H9 (cell line): ENCODE results near the gene LARP4. TPM values are rescaled to one million over a fixed set of nuclear protein-coding genes. Genes with fewer than 3 reads are reported as not detected.

ENCODE experiments used
- DNase-seq: peaks from one replicate; pipeline ENCODE4 v3.0.0-alpha.2; 2017
- H2AFZ ChIP-seq: one replicate; pipeline ENCODE4 v1.6.1; 2013; ENCODE audit warnings: mild to moderate bottlenecking, low read length, control low read depth, moderate library complexity
- H2AK5ac ChIP-seq: 2 replicates; pipeline ENCODE4 v1.6.1; 2013; ENCODE audit warnings: low read length, control low read depth, mixed read lengths; ENCODE audit not compliant: insufficient read length
- H2BK120ac ChIP-seq: one replicate; pipeline ENCODE4 v1.6.1; 2013; ENCODE audit warnings: low read depth, mild to moderate bottlenecking, low read length, control low read depth, inconsistent platforms; ENCODE audit not compliant: poor library complexity, severe bottlenecking
- H2BK12ac ChIP-seq: 2 replicates; pipeline ENCODE4 v1.6.1; 2013; ENCODE audit warnings: low read length, control low read depth, mixed read lengths, low read depth; ENCODE audit not compliant: insufficient read length
- H2BK15ac ChIP-seq: 2 replicates; pipeline ENCODE4 v1.6.1; 2013; ENCODE audit warnings: low read depth, low read length, control low read depth
- H2BK20ac ChIP-seq: one replicate; pipeline ENCODE4 v1.6.1; 2013; ENCODE audit warnings: low read depth, mild to moderate bottlenecking, low read length, control low read depth, inconsistent platforms; ENCODE audit not compliant: poor library complexity, severe bottlenecking
- H2BK5ac ChIP-seq: 2 replicates; pipeline ENCODE4 v1.6.1; 2013; ENCODE audit warnings: low read length, control low read depth, mixed read lengths; ENCODE audit not compliant: insufficient read length
- H3K14ac ChIP-seq: 2 replicates; pipeline ENCODE4 v1.6.1; 2013; ENCODE audit warnings: low read length, control low read depth; ENCODE audit not compliant: insufficient read depth
- H3K18ac ChIP-seq: 2 replicates; pipeline ENCODE4 v1.6.1; 2013; ENCODE audit warnings: low read depth, mild to moderate bottlenecking, mixed read lengths, low read length, control low read depth; ENCODE audit not compliant: insufficient read length
- H3K23ac ChIP-seq: 2 replicates; pipeline ENCODE4 v1.6.1; 2013; ENCODE audit warnings: low read length, control low read depth, mixed read lengths, low read depth; ENCODE audit not compliant: insufficient read length
- H3K23me2 ChIP-seq: 2 replicates; pipeline ENCODE4 v1.6.1; 2013; ENCODE audit warnings: low read depth, mild to moderate bottlenecking, mixed read lengths, low read length, control low read depth; ENCODE audit not compliant: insufficient read length, poor library complexity, severe bottlenecking
- H3K27ac ChIP-seq: 2 replicates; pipeline ENCODE4 v1.5.1; 2013; ENCODE audit warnings: low read length, control low read depth, mixed read lengths, low read depth; ENCODE audit not compliant: insufficient read length
- H3K27me3 ChIP-seq: 2 replicates; pipeline ENCODE4 v1.6.1; 2013; ENCODE audit warnings: low read length, control low read depth, inconsistent platforms; ENCODE audit not compliant: insufficient read depth
- H3K4ac ChIP-seq: 2 replicates; pipeline ENCODE4 v1.6.1; 2013; ENCODE audit warnings: low read depth, mild to moderate bottlenecking, control low read depth, inconsistent platforms, low read length, moderate library complexity
- H3K4me1 ChIP-seq: 2 replicates; pipeline ENCODE4 v1.6.1; 2013; ENCODE audit warnings: low read length, control low read depth, inconsistent platforms; ENCODE audit not compliant: insufficient read depth
- H3K4me2 ChIP-seq: 2 replicates; pipeline ENCODE4 v1.6.1; 2013; ENCODE audit warnings: low read length, control low read depth, mixed read lengths; ENCODE audit not compliant: insufficient read length, insufficient read depth
- H3K56ac ChIP-seq: 2 replicates; pipeline ENCODE4 v1.6.1; 2013; ENCODE audit warnings: low read depth, mild to moderate bottlenecking, mixed read lengths, low read length, control low read depth; ENCODE audit not compliant: insufficient read length
- H3K79me1 ChIP-seq: 2 replicates; pipeline ENCODE4 v1.6.1; 2013; ENCODE audit warnings: low read depth, mild to moderate bottlenecking, moderate library complexity, low read length, control low read depth, inconsistent platforms; ENCODE audit not compliant: insufficient read depth, poor library complexity, severe bottlenecking
- H3K79me2 ChIP-seq: 2 replicates; pipeline ENCODE4 v1.6.1; 2013; ENCODE audit warnings: low read length, control low read depth, inconsistent platforms; ENCODE audit not compliant: insufficient read depth
- H3K9ac ChIP-seq: 2 replicates; pipeline ENCODE4 v1.6.1; 2013; ENCODE audit warnings: low read length, control low read depth, mixed read lengths; ENCODE audit not compliant: insufficient read length; ENCODE audit errors: extremely low read depth
- H3K9me3 ChIP-seq: one replicate; pipeline ENCODE4 v1.6.1; 2013; ENCODE audit warnings: low read depth, low read length, inconsistent platforms; ENCODE audit not compliant: control insufficient read depth
- H3T11ph ChIP-seq: one replicate; pipeline ENCODE4 v1.6.1; 2013; ENCODE audit warnings: mild to moderate bottlenecking, low read length, control low read depth, inconsistent platforms
- H4K20me1 ChIP-seq: one replicate; pipeline ENCODE4 v1.6.1; 2013; ENCODE audit not compliant: control insufficient read depth, insufficient read length, insufficient read depth
- H4K5ac ChIP-seq: 2 replicates; pipeline ENCODE4 v1.6.1; 2013; ENCODE audit warnings: low read depth, mild to moderate bottlenecking, mixed read lengths, low read length, control low read depth; ENCODE audit not compliant: insufficient read length
- H4K8ac ChIP-seq: replicated peaks from 2 replicates; pipeline ENCODE4 v1.6.1; 2013; ENCODE audit warnings: low read length, control low read depth, mixed read lengths, low read depth; ENCODE audit not compliant: insufficient read length
- H4K91ac ChIP-seq: 2 replicates; pipeline ENCODE4 v1.6.1; 2013; ENCODE audit warnings: low read depth, mild to moderate bottlenecking, moderate library complexity, mixed read lengths, low read length, control low read depth; ENCODE audit not compliant: insufficient read length
- H3K27ac Mint-ChIP-seq, 3 experiments: 2 replicates in 2 of 3; 3 replicates in 1 of 3; pipeline ENCODE4 v1.8.0; 2020 to 2021; ENCODE audit warnings: mixed read lengths in 3 of 3, mild to moderate bottlenecking in 1 of 3, moderate library complexity in 1 of 3
- H3K27me3 Mint-ChIP-seq: 2 replicates; pipeline ENCODE4 v1.8.0; 2021; ENCODE audit warnings: low read depth, mild to moderate bottlenecking, moderate library complexity, mixed read lengths
- H3K36me3 Mint-ChIP-seq, 3 experiments: 2 replicates in 2 of 3; 3 replicates in 1 of 3; pipeline ENCODE4 v1.8.0; 2020 to 2021; ENCODE audit warnings: low read depth in 3 of 3, mixed read lengths in 3 of 3; ENCODE audit not compliant: insufficient read depth in 1 of 3
- H3K4me1 Mint-ChIP-seq, 2 experiments: 2 replicates each; pipeline ENCODE4 v1.8.0; 2020; ENCODE audit warnings: mixed read lengths in 2 of 2
- H3K4me3 Mint-ChIP-seq, 2 experiments: 2 replicates in 1 of 2; 3 replicates in 1 of 2; pipeline ENCODE4 v1.8.0; 2020 to 2021; ENCODE audit warnings: mild to moderate bottlenecking in 2 of 2, mixed read lengths in 2 of 2, moderate library complexity in 1 of 2
- H3K9me3 Mint-ChIP-seq, 2 experiments: 2 replicates in 1 of 2; 3 replicates in 1 of 2; pipeline ENCODE4 v1.8.0; 2020; ENCODE audit warnings: mild to moderate bottlenecking in 2 of 2, mixed read lengths in 2 of 2, moderate library complexity in 1 of 2
- WGBS: extraction: QIAGEN DNeasy Blood & Tissue Kit; methylation state at CpG from one replicate; pipeline ENCODE4 v1.1.7; 2013; ENCODE audit warnings: missing lambda C conversion rate, low lambda C conversion rate, mixed read lengths; ENCODE audit not compliant: insufficient read length; ENCODE audit errors: extremely low coverage; 5-methylcytosine and 5-hydroxymethylcytosine counted together
- total RNA-seq: library from RNA; stranded (reverse); gene quantifications from 2 replicates; pipeline ENCODE4 v1.2.1, GENCODE V29; 2021
- TF ChIP-seq, protein P1 (sequence below): fragments of 200-600 bp; sonication (generic); conservative IDR thresholded peaks from 3 replicates; pipeline ENCODE4 v1.8.0; 2021; ENCODE audit warnings: antibody characterized with exemption, mild to moderate bottlenecking

LARP4 gene
- total RNA-seq, 1 experiment from 2014 or later, result 82.3 TPM

DNA sequence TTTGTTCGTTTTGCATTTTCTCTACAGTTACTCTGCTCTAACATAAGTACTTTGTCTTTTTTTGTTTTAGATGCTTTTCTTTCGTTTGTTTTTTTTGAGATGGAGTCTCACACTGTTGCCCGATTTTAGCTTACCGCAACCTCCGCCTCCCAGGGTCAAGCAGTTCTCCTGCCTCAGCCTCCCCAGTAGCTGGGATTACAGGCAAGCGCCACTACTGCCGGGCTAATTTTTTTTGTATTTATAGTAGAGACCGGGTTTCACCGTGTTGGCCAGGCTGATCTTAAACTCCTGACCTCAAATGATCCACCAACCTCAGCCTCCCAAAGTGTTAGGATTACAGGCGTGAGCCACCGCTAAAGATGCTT lies 106.8 kb downstream of the LARP4 start:
- H2BK5ac ChIP-seq, result no peak overlapping the region

More for the DNA sequence above, 106.8 kb downstream of the LARP4 start:
- peak overlapping the region in 1 of 2 experiments; percentile 6; a peak in 1 of 5 replicates for H3K4me3 Mint-ChIP-seq
- Histone ChIP-seq H4K5ac (no peak overlapping the region), H2BK12ac (no peak overlapping the region), H3K4me1 (no peaks in the 10 kb centered on the region), H3K79me2 (peaks cover 17% of the 10 kb centered on the region; the same call in 1 of the 2 replicates), H2BK15ac (no peak overlapping the region), H2BK120ac (no peak overlapping the region), H4K8ac (no peak overlapping the region), H3K27ac (no peak overlapping the region), H3K79me1 (peaks cover 2% of the 10 kb centered on the region), H2BK20ac (no peak overlapping the region), H3K4ac (no peak overlapping the region), H2AK5ac (no peak overlapping the region), H3K4me2 (no peak overlapping the region), H2AFZ (no peak overlapping the region), H3K23me2 (peaks cover 10% of the 10 kb centered on the region), H3K27me3 (no peaks in the 10 kb centered on the region), H3K9ac (no peak overlapping the region), H3T11ph (no peak overlapping the region), H3K14ac (no peak overlapping the region), H3K23ac (no peak overlapping the region), H4K91ac (no peak overlapping the region), H4K20me1 (no peaks in the 10 kb centered on the region), H3K56ac (no peak overlapping the region), H3K9me3 (no peaks in the 10 kb centered on the region), H3K18ac (no peak overlapping the region)
- peaks cover 0 to 1% (median 0%) of the 10 kb centered on the region in 3 experiments; a peak in 1 of 7 replicates for H3K36me3 Mint-ChIP-seq
- no peaks in the 10 kb centered on the region for H3K9me3 Mint-ChIP-seq
- TF ChIP-seq, protein P1, sequence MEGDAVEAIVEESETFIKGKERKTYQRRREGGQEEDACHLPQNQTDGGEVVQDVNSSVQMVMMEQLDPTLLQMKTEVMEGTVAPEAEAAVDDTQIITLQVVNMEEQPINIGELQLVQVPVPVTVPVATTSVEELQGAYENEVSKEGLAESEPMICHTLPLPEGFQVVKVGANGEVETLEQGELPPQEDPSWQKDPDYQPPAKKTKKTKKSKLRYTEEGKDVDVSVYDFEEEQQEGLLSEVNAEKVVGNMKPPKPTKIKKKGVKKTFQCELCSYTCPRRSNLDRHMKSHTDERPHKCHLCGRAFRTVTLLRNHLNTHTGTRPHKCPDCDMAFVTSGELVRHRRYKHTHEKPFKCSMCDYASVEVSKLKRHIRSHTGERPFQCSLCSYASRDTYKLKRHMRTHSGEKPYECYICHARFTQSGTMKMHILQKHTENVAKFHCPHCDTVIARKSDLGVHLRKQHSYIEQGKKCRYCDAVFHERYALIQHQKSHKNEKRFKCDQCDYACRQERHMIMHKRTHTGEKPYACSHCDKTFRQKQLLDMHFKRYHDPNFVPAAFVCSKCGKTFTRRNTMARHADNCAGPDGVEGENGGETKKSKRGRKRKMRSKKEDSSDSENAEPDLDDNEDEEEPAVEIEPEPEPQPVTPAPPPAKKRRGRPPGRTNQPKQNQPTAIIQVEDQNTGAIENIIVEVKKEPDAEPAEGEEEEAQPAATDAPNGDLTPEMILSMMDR, result no peak
- DNase-seq, result no peak
- peaks cover 21 to 33% of the 10 kb centered on the region in 2 experiments for H3K4me1 Mint-ChIP-seq
- H3K27ac Mint-ChIP-seq, result peak overlapping the region in 1 of 3 experiments; percentile 40; a peak in 2 of 7 replicates
- WGBS, result no CpG with 5 or more reads among the region's 11 CpGs
- no peaks in the 10 kb centered on the region for H3K27me3 Mint-ChIP-seq
